ENCODE data around the gene EIF3K.

EIF3K gene

DNA sequence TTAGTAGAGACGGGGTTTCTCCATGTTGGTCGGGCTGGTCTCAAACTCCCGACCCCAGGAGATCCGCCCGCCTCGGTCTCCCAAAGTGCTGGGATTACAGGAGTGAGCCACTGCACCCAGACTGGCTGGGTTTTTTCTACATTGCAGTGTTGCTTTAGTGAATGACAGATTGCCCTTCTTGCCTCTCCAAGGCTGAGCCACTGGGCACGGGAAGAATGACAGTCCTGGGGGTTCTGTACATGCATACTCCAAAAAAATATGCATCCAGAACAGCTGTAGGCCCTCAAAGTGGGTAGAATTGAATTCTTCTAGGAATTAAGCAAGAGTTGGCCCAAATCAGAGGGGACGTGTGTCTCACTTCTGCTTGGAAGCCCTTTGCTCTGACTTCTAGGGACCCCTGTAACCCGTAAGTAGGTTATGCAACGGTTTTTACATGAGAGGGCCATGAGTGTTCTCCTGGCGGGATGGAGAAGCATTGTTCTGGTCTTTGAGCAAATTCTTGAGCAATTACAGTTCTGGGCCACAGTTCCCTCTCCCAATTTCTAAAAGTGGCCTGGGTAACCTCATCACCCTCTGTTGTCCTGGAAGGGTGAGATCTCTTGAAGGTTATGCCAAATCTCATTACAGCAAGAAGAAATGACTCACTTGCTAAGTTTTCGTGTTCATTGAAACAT, 32.1 kb downstream of the EIF3K start:
- no peak for DNase-seq

DNA sequence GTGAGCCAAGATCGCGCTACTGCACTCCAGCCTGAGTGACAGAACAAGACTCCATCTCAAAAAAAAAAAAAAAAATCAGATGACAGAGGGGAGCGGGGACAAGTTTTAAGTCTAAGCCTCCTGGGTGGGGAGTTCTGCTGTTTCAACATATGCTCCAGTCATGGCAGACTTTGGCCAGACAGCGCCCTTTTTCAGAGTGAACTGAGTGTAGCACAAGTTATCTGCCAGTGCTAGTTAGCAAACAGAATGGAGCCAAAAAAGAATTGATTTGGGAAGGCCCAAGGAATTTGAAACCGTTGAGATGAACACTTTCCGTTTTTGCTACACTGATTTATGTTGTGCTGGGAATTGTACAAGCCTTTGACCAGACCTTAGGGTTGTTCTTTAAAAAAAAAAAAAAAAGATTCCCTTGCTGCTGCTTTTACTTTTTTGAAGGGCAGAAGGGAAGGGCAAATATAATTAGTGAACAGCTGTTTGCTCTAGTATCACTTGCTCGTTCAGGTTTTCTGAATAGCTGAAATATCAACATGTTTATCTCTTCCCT, 34.1 kb downstream of the EIF3K start:
- no peak for DNase-seq

DNA sequence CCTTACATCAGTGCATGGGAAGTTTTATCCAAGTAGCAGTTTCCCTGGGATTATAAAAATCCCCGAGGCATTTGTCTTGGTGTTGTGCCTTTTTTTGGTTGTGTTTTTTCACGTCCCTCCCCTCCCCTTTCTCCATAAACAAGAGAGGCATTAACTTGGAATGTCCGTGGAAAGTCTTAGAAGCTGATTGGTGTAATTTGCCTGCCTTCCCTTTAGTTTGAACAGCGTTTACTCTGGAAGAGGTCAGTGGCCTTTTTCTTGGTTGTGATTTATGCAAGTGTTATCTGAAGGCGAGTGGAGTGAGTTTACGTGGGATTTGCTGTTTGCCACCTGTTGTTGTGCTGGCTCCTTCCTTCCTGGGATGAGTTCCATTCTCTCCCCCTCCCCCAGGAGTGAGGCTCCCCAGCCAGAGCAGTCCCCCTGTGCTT, 35.7 kb downstream of the EIF3K start:
- DNase-seq: no peak

DNA sequence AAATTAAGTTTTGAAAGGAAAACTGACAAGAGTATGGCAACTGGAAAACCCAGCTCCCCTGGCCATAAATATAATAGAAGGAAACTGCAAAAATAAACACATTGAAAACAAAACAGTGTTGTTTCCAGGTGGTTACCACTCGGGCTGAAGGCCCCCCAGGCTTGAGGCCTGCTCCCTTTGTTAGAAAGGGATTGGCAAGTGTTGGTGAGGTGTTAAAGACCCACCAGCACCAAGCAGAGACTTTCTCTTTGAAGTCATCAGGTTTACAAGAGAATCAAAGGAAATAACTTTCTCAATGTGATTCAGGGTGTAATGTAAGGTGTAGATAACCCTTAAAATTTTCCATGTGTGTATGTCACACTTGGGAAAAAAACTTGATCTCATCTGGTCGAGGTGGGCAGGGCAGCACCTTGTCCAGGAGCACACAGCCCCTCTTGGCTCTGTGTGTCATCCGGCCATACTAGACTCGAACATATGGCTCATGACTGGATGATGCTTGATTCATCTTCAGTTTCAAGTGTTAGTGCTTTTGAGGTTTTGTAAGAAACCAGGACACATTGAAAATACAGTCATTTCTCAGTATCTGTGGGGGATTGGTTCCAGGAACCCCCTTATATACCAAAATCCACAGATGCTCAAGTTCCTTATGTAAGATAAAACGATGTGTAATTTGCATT, 36.3 kb downstream of the EIF3K start:
- DNase-seq: peak; percentile 28

DNA sequence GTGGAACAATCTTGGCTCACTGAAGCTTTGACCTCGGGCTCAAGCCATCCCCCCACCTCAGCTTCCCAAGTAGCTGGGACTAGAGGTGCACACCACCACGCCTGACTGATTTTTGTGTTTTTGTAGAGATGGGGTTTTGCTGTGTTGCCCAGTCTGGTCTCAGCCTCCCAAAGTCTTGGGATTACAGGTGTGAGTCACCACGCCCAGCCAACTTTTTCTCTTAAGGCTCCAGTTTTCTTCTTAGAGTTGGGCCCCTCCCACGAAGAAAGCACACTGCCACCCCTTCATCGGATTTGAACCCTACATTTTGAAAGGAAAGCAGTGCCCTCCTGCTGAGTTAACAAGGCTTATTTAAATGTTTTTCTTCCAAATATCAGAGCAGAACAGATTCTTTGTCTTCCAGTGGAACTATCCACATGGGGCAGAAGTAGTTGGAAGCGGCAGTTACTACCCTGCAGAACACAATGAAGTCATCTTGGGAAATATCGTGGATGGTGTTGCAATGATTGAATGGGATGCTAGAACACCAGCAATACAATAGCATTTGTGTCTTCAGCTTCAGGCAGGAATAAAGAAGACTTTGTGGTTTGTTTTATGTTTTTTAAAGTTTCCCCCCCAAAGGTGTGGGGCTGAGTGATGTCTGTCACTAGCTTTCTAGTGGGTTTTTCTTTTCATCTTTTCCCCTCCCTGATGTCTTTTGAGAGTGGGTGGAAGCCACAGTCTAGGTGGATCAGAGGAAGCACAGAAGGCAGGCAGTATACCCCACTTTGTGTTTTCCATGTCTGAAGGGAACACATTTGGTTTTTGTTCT, 37.4 kb downstream of the EIF3K start:
- peak; percentile 68 for DNase-seq

DNA sequence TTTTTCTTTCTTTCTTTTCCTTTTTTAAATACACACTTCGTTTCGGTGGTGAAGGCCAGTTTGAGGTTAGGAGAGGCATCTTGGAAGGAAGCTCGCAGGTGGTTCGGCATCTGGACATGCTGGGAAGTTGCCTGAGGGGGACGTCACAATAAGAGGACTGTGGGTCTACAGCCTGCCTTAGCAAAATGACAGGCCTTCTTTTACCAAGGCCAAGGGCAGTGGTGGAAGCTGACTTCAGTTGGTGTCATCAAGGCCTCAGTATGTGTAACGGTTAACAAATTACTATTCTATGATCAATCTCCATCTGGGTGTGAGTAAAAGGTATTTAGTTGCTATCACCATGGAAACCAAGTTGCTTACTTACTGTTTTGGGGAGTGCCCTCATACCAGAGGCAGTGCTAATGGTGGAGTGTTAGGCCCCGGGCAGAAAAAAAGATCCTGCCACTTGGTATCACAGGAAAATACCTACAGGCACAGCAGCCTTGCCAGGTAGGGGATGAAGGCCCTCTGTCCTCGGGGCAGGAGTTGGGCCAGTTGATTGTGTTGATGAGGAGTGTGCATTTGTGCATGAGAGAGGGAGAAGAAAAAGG, 38.7 kb downstream of the EIF3K start:
- DNase-seq: peak; percentile 44

DNA sequence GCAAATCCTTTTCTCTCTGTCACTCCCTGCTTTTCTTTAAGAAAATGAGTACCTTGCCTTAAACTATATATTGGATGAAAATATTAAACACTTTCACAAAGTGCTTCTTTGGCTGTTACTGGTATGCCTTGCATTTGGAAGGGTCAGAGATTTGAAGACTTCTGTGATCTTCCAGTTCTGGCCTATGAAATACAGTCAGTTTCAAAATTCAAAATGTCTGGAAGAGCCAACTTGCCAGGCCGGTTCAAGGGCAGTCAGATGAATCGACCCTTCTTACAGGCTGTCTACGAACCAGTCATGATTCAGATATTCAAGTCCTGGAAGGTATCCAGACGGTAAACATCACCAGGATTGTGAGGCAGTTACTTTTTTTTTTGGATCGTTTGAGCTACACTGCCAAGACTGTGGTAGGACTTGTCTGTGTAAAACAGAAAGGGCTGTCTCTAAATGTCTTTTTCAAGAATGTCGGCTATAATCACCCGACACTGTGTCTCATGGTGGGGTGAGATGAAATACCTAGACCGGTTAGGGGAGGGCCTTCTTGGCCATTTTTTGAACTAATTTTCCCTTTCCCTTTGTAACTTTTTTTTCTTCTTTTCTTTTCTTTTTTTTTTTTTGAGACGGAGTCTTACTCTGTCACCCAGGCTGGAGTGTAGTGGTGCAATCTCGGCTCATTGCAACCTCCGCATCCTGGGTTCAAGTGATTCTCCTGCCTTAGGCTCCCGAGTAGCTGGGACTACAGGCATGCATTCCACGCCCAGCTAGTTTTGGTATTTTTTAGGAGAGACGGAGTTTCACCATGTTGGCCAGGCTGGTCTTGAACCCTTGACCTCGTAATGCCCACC, 39.7 kb downstream of the EIF3K start:
- DNase-seq: no peak

DNA sequence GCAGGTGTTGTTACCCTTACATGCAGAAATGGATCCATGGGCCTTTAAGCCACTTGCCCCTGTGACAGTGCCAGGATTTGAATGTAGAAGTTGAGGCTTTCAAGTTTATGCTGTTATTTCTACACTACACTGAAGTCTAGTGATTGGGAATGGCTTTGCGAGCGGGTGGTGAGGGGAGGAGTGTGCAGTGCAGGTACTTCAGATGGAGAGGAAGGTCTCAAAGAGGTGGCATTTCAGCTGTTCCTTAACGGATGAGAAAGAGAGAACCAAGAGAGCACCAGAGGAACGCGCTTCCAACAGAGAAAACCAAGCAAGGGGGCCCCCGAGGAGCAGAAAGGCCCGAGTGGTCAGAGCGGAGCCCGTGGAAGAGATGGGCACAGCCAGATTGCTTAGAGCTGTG, 41.7 kb downstream of the EIF3K start:
- DNase-seq: no peak

DNA sequence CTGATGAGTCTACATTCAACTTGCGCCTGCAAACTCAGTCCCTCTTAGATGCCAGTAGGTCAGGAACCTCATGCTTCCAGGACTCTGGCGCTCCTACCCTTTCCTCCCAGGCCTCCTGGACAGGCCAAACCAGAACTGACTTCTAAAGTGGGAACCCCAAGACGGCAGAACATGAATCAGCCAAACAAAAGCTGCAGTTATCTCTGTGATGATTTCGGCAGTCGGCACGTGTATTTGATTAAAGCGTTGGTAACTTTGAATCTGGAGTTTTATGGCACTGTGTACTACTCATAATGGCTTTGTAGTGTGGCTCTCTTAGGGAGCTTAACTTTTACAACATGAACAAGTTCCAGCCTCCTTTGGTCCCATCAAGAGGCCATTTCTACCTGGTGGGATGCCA, 42.1 kb downstream of the EIF3K start:
- DNase-seq: no peak

DNA sequence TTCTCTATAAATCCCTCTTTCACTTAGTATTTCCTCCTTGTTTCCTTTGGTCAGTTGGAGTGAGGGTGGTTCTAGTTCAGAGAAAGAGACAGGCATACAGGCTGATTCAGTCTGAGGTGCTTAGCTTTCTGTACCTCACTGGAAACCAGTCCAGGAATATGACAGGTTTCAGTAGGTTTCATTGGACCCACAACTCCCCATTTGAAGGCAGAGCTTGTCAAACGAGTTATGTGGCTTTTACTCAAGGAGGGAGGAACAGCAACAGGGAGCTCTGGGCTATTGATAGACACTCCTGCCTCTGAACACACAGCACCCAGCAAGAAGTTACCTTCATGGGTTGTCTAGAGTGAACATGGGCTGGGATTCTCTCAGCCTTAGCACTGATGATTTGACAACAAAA, 43.0 kb downstream of the EIF3K start:
- DNase-seq: no peak

DNA sequence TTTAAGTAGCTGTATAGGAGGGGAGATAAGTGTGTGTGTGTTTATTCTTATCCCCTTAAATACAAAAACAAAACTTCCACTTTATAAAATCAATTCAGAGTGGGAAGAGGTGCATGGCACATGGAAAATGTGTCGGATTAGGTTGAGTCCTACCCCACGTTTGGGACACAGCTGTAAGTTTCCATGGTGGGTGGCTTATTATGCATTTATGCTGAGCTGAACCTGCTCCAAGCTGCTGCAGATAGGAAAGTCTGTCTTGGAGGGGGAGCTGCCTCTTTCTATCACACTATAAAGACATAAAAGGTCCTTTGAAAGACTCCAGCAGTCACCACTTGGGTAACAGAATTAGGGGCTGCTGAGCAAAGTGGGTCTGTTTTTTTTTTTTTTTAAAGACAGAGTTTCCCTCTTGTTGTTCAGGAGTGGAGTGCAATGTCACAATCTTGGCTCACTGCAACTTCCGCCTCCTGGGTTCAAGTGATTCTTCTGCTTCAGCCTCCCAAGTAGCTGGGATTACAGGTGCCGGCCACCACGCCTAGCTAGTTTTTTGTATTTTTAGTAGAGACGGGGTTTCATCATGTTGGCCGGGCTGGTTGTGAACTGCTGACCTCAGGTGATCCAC, 43.7 kb downstream of the EIF3K start:
- no peak for DNase-seq

DNA sequence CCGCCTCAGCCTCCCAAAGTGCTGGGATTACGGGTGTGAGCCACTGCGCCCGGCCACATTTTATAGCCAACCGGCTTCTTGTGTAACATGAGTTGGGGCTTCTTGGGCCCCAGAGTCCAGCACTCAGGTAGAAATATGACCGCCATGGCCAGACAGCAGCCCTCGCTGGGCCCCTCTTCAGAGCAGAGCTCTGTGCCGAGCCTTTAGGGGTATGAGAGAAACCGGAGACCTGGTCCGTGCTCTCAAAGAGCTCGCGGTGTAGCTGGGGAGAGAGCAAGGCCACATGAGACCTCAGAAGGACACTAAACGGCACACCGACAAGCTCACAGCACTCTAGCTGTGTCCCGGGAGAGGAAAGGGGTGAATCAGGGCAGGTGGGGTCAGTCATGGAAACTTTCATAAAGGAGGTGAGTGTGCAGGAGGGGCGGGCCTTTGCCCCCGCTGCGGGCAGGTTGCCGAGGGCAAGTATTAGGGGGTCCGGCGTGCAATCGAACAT, 44.2 kb downstream of the EIF3K start:
- DNase-seq: no peak

DNA sequence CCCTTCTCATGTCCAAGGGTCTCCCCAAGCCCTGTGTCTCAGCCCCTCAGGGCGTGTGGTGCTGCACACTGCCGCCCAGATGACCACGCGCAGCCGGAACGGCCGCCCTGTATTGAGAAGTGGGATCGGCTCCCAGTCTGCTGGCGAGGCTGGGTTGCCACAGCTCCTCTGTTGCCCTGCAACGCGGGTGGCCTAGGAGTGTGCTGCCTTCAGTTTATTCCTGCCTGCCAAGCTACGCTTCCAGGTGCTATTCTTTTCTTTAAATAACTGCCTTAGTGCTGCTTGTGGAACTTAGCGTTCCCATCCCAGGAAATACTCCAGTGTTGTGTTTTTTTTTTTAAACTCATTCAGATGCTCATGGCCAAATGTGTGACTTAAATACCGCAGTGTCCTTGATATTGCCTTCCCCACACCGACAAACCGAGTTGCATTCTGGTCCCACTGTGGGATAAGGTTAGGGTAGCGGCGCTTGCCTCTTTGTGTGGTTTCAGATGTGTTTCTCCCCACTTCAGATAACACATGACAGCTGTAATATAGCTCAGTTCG, 45.0 kb downstream of the EIF3K start:
- DNase-seq: peak; percentile 39

DNA sequence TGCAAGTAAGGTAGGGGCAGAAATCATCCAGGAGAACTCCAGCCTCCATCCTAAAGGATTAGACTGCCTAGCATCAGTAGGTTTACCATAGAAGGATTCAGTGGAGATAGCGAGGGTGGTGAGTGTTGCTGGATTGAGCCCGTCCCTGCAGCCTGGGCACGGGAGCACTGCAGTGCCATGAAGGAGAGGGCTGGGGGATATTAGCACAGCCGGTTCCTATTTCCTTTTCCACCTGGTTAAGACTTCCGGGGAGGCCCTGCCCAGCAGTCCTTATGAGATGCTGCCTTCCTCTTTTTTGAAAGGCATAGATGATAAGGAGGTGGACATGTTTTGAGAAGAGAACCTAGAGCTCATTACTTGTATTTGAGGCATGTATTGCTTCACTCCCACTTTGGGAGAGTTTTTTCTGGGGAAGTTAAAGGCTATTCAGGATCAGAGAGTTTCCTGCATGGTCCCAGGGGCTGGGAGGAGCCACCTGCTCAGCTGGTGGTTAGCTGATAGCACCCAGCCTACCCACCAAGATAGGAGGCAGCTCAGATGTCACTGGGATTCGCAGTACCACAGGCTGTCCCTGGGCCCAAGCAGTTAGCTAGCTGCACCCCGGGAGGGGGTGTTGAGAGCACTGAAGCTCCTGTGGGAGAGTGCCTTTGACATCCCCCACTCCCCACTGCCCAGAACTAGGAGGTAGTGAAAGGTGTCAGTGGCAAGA, 45.7 kb downstream of the EIF3K start:
- no peak for DNase-seq

DNA sequence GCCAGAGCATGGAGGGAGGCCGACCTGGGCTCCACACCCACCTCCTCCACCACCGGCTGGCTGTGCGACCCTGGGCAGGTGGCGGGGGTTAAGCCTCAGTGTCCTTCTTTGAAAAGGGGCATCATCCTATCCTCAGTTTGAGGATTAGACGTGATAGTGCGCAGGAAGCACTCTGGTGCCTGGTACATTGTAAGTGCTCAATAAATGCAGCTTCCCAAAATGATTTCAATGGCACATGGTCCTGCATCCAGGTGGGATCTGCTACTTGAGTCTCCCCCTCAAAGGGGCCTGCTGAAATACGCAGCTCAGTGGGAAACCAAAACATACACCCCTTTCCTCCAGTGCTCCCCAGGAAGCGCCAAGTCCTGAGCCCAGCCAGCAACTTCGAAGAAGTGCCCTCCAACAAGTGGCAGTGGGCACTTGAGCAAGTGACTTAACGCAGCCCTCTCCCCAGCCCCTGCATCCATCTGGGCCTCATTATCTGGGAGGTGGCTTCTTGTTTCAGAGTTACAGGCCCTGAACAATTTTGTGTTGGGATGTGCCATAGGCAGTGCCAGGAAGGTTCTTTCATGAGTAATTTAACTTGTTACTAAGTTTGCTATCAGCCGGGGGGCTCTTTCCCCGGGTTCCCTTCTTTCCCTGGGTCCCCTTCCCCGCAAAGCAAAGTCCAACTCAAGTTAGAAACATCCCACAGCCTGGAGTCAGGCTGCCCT, 46.4 kb downstream of the EIF3K start:
- DNase-seq: no peak

DNA sequence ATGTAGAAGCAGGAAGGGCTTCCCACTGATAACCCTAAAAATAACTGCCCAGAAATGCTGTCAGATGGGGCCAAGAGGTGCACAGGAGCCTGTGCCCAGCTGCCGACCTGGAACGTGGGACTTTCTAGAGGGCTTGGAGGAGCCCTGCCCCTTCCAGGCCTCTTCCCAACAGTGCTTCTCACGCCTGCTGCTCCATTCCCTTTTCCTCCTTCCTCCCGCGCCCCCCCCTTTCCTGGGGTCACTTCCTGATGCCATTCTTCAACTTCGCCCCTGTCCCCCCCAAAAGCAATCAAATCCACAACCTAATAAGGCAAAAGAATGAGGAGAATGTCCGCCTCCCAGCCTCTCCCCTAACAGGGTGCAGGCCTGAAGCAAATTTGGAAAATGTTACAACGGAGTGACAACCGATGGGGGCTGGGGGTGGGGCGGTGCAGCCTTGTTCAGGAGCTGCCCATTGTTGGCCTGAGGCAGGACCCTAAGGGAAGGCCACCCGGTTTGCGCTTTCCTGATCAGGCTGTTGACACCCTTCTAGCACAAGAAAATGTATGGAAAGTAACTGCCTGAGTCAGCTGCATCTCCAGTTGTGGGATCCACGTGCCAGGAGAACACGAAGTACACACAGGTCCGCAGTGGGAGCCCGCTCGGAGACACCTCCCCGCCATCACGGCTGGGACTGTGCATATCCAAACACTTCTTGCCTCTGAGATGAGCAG, 47.1 kb downstream of the EIF3K start:
- DNase-seq: no peak

DNA sequence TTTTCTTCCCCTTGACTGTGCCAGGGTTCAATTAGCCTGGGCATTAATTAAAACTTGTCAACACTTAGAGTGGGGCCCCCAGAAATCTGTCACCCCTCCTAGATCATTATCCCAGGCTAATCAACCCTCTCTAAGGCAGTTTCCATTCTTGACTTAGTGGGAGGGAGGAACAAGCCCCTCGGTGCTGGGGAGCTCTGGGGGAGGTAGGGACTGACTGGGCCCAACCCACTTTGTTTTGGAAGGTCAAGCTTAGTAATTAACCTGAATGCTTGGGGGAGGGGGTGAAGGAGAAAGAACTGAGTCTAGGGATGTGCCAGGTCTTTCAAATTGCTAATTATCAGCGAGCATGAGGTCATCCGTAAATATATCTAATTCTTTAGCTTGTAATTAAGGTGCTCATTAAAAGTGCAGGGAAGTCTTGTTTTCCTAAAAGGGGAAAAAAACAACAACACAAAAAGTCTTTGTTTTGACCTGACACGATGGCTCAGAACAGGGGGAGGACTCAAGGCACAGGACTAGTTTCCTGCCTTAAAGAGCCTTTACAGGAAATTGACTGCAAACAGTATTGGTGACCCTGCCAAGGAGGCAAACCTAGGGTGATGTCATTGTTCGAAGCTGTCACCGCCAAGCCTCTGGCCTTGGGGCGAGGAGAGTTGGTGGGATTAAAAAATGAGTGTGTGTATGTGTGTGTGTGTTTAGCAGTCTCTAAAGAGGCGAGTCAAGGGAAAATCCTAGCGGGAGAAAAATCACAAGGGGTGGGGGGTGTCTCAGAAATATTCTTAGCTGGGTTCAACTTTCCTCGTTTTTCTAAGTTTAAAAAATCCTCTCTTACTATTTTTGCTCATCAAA, 47.9 kb downstream of the EIF3K start:
- peak; percentile 76 for DNase-seq

DNA sequence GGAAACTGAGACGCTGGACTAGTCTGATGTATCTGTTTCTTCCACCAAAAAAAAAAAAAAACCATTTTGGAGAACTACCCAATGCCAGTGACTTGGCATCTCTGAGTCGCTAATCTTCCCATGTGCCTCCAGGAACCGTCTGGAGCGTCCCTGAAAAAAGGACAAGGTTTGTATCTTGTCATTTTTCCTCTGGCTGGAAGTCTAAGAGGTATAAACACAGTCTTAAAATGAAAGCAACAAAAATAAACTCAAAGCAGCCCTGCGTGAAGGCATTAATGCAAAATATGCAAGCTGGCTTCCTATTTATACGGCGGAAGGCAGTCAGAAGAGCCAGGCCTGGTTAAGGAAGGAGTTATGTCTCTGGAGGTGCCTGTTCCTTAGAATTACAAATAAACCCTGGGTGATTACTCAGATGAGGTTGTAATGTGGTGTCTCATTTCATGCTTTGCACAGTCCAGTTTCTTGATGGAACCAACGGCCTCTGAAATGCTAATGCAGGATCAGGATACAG, 48.7 kb downstream of the EIF3K start:
- DNase-seq: no peak
